Astrocyte (in vitro differentiated cells and primary cell): ENCODE data around the gene BHLHE40. TPM values are rescaled to one million over a fixed set of nuclear protein-coding genes. Genes with fewer than 3 reads are reported as not detected.

Experiments used
- DNase-seq: peaks from one replicate; pipeline ENCODE4 v3.0.0-alpha.2; 2010; ENCODE audit warnings: low read depth
- FAIRE-seq: peaks from 2 replicates; lab custom pipeline; 2011; peaks lifted over from hg19 to GRCh38; lab: Jason Lieb, UNC
- H2AFZ ChIP-seq: 2 replicates; pipeline ENCODE4 v1.6.0; 2012; ENCODE audit warnings: low read depth, low read length, inconsistent platforms
- H3K27ac ChIP-seq: 2 replicates; pipeline ENCODE4 v1.5.1; 2011; ENCODE audit warnings: low read depth, low read length, inconsistent platforms
- H3K27me3 ChIP-seq: 2 replicates; pipeline ENCODE4 v1.6.0; 2011; ENCODE audit warnings: low read length, inconsistent platforms; ENCODE audit not compliant: insufficient read depth
- H3K36me3 ChIP-seq: 2 replicates; pipeline ENCODE4 v1.5.1; 2011; ENCODE audit warnings: low read length, inconsistent platforms; ENCODE audit not compliant: insufficient read depth
- H3K4me1 ChIP-seq: 2 replicates; pipeline ENCODE4 v1.5.1; 2011; ENCODE audit warnings: low read length, inconsistent platforms; ENCODE audit not compliant: insufficient read depth
- H3K4me2 ChIP-seq: 2 replicates; pipeline ENCODE4 v1.6.0; 2012; ENCODE audit warnings: low read length, inconsistent platforms
- H3K4me3 ChIP-seq: 2 replicates; pipeline ENCODE4 v1.5.1; 2011; ENCODE audit warnings: low read depth, mild to moderate bottlenecking, low read length, inconsistent platforms; ENCODE audit not compliant: insufficient read depth
- H3K79me2 ChIP-seq: 2 replicates; pipeline ENCODE4 v1.6.0; 2012; ENCODE audit warnings: mild to moderate bottlenecking, low read length, inconsistent platforms; ENCODE audit not compliant: insufficient read depth
- H3K9ac ChIP-seq: 2 replicates; pipeline ENCODE4 v1.6.0; 2012; ENCODE audit warnings: mild to moderate bottlenecking, low read length, inconsistent platforms
- H3K9me3 ChIP-seq: 2 replicates; pipeline ENCODE4 v1.5.1; 2012; ENCODE audit warnings: low read depth, mild to moderate bottlenecking, low read length, inconsistent platforms; ENCODE audit not compliant: insufficient read depth
- H4K20me1 ChIP-seq: 2 replicates; pipeline ENCODE4 v1.6.0; 2012; ENCODE audit warnings: low read length, inconsistent platforms; ENCODE audit not compliant: insufficient read depth
- H3K27ac Mint-ChIP-seq: one replicate; pipeline ENCODE4 v1.8.0; 2021; ENCODE audit warnings: mild to moderate bottlenecking, mixed read lengths; ENCODE audit not compliant: unreplicated experiment
- H3K27me3 Mint-ChIP-seq: one replicate; pipeline ENCODE4 v1.8.0; 2021; ENCODE audit warnings: low read depth, mixed read lengths; ENCODE audit not compliant: unreplicated experiment
- H3K36me3 Mint-ChIP-seq: one replicate; pipeline ENCODE4 v1.8.0; 2021; ENCODE audit warnings: low read depth, mixed read lengths; ENCODE audit not compliant: unreplicated experiment
- H3K4me1 Mint-ChIP-seq: one replicate; pipeline ENCODE4 v1.8.0; 2021; ENCODE audit warnings: low read depth, mixed read lengths; ENCODE audit not compliant: unreplicated experiment
- H3K4me3 Mint-ChIP-seq: one replicate; pipeline ENCODE4 v1.8.0; 2021; ENCODE audit warnings: mild to moderate bottlenecking, moderate library complexity, mixed read lengths; ENCODE audit not compliant: unreplicated experiment
- H3K9me3 Mint-ChIP-seq: one replicate; pipeline ENCODE4 v1.8.0; 2021; ENCODE audit warnings: mild to moderate bottlenecking, mixed read lengths; ENCODE audit not compliant: unreplicated experiment
- CTCF ChIP-seq: IDR thresholded peaks from 2 replicates; pipeline ENCODE4 v1.5.1; 2011; ENCODE audit warnings: low read depth, mild to moderate bottlenecking, inconsistent platforms, low read length, moderate library complexity; ENCODE audit not compliant: insufficient read depth
- EZH2 ChIP-seq: IDR thresholded peaks from 2 replicates; pipeline ENCODE4 v1.6.1; 2012; ENCODE audit warnings: mild to moderate bottlenecking, low read length, inconsistent platforms; ENCODE audit not compliant: insufficient read depth
- total RNA-seq: library from RNA; stranded (reverse); gene quantifications from 2 replicates; pipeline ENCODE4 v1.2.1, GENCODE V29; 2021

The BHLHE40 gene
- total RNA-seq, 1 donor from 2014 or later = 156 TPM

- H3K9ac ChIP-seq = no peak overlapping the region
- no peaks in the 10 kb centered on the region for H3K9me3 ChIP-seq
- no peaks in the 10 kb centered on the region for H3K27me3 Mint-ChIP-seq
- H3K9me3 Mint-ChIP-seq = no peaks in the 10 kb centered on the region
- H3K27ac Mint-ChIP-seq = peak overlapping the region; percentile 96
- FAIRE-seq = no peak
- no peak overlapping the region for H3K27ac ChIP-seq
- H3K4me3 ChIP-seq = no peak overlapping the region
- H4K20me1 ChIP-seq = no peaks in the 10 kb centered on the region
- peaks cover 47% of the 10 kb centered on the region for H3K4me1 ChIP-seq
- no peak for DNase-seq
- H2AFZ ChIP-seq = peak overlapping the region; percentile 27
- no peaks in the 10 kb centered on the region for H3K36me3 Mint-ChIP-seq
- peaks cover 55% of the 10 kb centered on the region for H3K4me1 Mint-ChIP-seq
- no peak overlapping the region for H3K4me3 Mint-ChIP-seq
- H3K36me3 ChIP-seq = no peaks in the 10 kb centered on the region
- H3K4me2 ChIP-seq = no peak overlapping the region
- H3K79me2 ChIP-seq = no peaks in the 10 kb centered on the region
- H3K27me3 ChIP-seq = no peaks in the 10 kb centered on the region
- TF ChIP-seq EZH2 (no peak), CTCF (no peak)
Observed at GRCh38 chr3:5020242-5020722, 41.0 kb downstream of the BHLHE40 start.

GRCh38 chr3:5021116-5022092 is 42.2 kb downstream of the BHLHE40 start:
- no peaks in the 10 kb centered on the region for H3K9me3 Mint-ChIP-seq
- H3K9me3 ChIP-seq = no peaks in the 10 kb centered on the region
- no peaks in the 10 kb centered on the region for H3K36me3 ChIP-seq
- H3K4me2 ChIP-seq = peak overlapping the region; percentile 25
- TF ChIP-seq CTCF (no peak), EZH2 (no peak)
- no peaks in the 10 kb centered on the region for H4K20me1 ChIP-seq
- no peak for FAIRE-seq
- H3K4me3 Mint-ChIP-seq = peak overlapping the region; percentile 15
- H3K27ac Mint-ChIP-seq = peak overlapping the region; percentile 96
- H3K27me3 Mint-ChIP-seq = no peaks in the 10 kb centered on the region
- H3K27me3 ChIP-seq = no peaks in the 10 kb centered on the region
- peak overlapping the region; percentile 30 for H2AFZ ChIP-seq
- H3K4me3 ChIP-seq = no peak overlapping the region
- peaks cover 48% of the 10 kb centered on the region for H3K4me1 ChIP-seq
- peak overlapping the region; percentile 70 for H3K9ac ChIP-seq
- H3K79me2 ChIP-seq = no peaks in the 10 kb centered on the region
- peaks cover 56% of the 10 kb centered on the region for H3K4me1 Mint-ChIP-seq
- peak overlapping the region; percentile 98 for H3K27ac ChIP-seq
- no peaks in the 10 kb centered on the region for H3K36me3 Mint-ChIP-seq
- peak; percentile 76 for DNase-seq
